GM12801 (cell line): ENCODE results near the gene TFE3.

ENCODE experiments used
- CTCF ChIP-seq: IDR thresholded peaks from one replicate; pipeline ENCODE4 v1.5.1; 2011; ENCODE audit warnings: control low read depth; ENCODE audit not compliant: insufficient read length; ENCODE audit errors: extremely low read depth

The TFE3 gene

GRCh38 chrX:49041744-49042580 lies 1.2 kb downstream of the TFE3 start:
- no peak for TF ChIP-seq CTCF

- no peak for TF ChIP-seq CTCF
Observed at GRCh38 chrX:49040376-49040955, 2.7 kb downstream of the TFE3 start.

- TF ChIP-seq CTCF = no peak
Observed at GRCh38 chrX:49039598-49040375, 3.4 kb downstream of the TFE3 start.

DNA sequence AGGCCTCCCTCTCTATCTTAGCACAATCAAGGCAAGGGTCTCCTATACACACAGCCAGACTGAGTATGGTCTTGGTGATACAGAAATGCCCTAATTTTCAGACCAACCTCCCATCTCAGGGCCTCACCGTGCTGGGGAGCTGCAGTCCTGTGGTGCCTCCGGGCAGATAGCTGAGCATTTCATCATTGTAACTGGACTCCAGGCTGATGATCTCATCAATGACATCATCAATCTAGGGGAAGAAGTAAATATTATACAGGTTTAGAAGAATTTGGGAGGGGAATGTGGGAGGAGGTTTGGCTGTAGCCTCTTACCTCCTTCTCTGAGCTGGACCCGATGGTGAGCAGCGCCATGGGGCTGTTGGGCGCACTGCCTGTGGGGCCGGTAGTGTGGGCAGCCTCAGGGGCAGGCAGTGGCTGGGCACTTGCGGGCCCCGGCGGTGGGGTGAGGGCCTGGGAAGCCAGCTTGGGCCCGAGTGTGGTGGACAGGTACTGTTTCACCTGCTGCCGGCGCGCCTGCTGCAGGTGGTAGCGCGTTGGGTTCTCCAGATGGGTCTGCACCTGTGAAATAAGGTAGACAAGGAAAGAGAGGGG lies 5.2 kb downstream of the TFE3 start:
- TF ChIP-seq CTCF = no peak

GRCh38 chrX:49030283-49030682 lies 12.9 kb downstream of the TFE3 start:
- TF ChIP-seq CTCF = no peak

DNA sequence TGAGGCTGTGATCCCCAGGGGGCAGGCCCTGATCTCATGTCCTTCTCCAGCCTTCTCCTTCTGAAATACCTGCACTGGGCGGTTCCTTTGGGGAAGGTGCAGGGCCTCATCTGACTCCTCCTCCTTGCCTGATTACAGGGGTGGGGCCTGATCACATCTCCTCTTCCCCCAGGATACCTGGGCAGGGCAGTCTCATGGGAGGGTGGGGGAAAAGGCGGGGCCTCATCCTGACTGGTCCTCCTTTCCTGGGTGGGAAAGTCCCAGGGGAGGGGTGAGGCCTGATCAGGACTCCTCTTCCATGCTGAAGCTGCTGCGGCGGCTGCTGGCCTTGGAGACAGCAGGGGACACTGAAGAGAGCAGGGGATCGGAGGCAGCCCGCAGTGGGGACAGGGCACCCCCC lies 13.3 kb downstream of the TFE3 start:
- TF ChIP-seq CTCF = no peak
